Activated naive CD8-positive, alpha-beta T cell treated with anti-CD3 and anti-CD28 coated beads, Interleukin-2, amount 50 U/mL, for 16 hours (primary cell): ENCODE data around the gene BPIFB3.

ENCODE experiments used
- DNase-seq: peaks from one replicate; pipeline ENCODE4 v3.0.0-alpha.2; 2020; ENCODE audit warnings: low read depth, low spot score

Gene BPIFB3

GRCh38 chr20:33061658-33062028 is 7.9 kb downstream of the BPIFB3 start:
- DNase-seq: no peak

GRCh38 chr20:33062105-33062824 is 8.6 kb downstream of the BPIFB3 start:
- DNase-seq: no peak

DNA sequence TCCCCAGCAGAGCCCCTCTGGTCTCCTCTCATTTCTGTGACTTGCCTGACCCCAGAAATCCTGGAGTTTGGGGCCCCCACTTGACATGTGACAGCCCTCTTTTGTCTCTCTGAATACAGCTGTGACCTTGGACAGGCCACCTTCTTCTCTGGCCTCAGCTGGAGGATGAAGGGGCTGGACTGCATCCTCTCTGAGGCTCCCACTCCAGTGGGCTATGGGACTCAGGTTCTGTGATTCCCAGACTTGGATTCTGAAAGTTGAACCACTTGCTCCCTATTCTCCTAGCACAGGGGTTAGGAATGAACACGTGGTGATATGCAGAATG is 9.1 kb downstream of the BPIFB3 start:
- DNase-seq: no peak

GRCh38 chr20:33063271-33063670 is 9.6 kb downstream of the BPIFB3 start:
- DNase-seq: no peak

DNA sequence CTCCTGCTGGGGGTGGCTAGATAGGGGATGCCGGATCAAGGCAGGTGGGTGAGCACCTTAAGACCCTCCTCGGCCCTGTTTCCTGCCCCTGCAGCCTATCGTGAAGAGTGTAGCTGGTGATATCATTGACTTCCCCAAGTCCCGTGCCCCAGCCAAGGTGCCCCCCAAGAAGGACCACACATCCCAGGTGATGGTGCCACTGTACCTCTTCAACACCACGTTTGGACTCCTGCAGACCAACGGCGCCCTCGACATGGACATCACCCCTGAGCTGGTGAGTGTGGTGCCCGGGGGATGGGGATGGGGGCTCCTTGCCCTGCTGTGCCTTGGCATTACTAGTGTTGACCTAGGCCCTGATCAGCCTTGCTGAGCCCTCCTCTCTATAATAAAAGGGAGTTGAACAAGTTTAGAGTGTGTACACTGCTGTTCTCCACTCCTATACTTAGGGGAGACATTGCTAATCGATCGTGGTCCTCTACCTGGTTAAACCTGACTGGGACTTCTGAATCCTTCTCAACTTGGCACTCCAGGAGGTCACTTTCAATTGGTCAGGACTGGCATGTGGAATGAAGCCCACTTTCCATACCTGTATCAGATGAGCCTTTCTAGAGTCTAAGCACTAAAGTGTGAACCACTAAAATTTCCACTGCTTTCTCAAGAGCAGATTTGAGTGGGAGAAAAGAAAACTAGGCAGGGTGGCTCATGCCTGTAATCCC is 11.0 kb downstream of the BPIFB3 start:
- DNase-seq: no peak

- no peak for DNase-seq
Observed at GRCh38 chr20:33065785-33066184, 12.1 kb downstream of the BPIFB3 start.

- no peak for DNase-seq
Observed at GRCh38 chr20:33067806-33068205, 14.1 kb downstream of the BPIFB3 start.

DNA sequence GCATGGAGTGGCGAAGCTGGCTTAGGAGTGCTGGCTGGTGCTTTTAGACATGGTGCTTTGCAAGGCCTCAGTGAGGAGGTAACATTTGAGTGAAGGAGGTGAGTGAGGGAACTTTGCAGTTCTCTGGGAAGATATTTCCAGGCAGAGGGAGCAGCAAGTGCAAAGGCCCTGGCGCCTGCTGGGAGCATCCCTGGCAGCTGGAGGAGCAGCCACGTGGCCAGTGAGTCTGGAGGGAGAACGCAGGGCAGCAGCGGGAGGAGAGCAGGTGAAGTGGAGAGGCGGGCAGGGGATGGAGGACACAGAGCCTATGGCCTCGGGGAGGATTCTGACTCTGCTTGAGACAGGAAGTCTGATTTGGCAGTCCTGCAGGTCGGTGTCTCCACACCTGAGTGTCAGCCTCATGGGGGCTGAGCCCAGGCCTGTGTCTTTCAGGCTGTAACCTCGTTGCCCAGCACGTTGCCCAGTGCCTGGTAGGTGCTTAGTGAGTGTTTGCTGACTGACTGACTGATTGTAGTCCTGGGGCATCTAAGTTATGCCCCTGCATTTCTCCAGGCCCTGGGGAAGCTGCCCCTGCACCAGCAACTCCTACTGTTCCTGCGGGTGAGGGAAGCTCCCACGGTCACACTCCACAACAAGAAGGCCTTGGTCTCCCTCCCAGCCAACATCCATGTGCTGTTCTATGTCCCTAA is 14.7 kb downstream of the BPIFB3 start:
- DNase-seq: no peak

DNA sequence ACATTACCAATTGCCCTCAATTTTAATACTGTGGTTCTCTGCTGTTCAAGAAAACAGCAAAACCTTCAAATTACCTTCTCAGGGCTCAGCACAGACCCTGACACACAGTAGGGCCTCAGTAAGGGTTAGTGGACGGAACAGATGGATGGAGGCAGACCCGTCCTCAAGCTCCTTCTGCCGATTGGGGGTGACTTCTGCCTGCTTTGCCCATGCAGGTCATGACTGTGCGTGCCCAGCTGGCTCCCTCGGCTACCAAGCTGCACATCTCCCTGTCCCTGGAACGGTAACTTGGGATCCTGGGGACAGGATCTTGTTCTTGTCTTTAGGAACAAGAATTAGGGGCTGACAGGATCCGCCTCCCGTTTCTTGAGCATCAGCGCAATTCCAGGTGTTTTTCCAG is 16.0 kb downstream of the BPIFB3 start:
- no peak for DNase-seq

GRCh38 chr20:33070111-33071053 is 16.7 kb downstream of the BPIFB3 start:
- DNase-seq: no peak

- DNase-seq: no peak
Observed at GRCh38 chr20:33071198-33071597, 17.5 kb downstream of the BPIFB3 start.

- DNase-seq: no peak
Observed at GRCh38 chr20:33072362-33072761, 18.7 kb downstream of the BPIFB3 start.

DNA sequence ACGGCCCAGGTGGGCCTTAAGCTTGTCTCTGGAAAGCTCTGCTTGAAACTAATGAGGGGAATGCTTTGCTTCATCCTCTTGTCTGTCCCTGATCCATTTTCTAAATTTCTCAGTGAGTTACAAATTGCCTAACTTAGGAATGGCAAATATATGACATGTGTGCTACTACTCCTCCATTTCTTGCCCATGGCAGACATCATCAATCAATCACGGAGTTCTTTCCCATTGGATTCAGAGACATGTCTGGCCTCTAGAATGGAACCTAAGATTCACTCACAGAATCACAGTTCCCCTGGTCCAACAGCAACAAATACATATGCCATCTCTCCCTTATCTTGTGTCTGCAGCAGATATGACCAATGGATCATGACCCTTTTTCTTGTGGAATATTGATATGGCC is 19.1 kb downstream of the BPIFB3 start:
- DNase-seq: no peak

DNA sequence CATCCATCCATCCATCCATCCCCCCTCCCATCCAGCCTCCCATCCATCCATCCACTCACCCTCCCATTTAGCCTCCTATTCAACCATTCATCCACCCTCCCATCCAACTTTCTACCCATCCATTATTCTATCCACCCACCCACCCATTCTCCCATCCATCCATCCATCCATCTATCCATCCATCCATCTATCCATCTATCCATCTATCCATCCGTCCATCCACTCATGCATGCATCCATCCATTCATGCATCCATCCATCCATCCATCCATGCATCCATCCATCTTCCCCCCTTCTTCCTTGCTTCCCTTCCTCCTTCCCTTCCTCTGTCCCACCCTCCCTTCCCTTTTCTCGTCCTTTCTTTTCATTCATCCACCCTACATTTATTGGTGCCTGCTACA is 21.0 kb downstream of the BPIFB3 start:
- no peak for DNase-seq

GRCh38 chr20:33075281-33075680 is 21.6 kb downstream of the BPIFB3 start:
- no peak for DNase-seq

GRCh38 chr20:33076662-33077372 is 23.1 kb downstream of the BPIFB3 start:
- no peak for DNase-seq

DNA sequence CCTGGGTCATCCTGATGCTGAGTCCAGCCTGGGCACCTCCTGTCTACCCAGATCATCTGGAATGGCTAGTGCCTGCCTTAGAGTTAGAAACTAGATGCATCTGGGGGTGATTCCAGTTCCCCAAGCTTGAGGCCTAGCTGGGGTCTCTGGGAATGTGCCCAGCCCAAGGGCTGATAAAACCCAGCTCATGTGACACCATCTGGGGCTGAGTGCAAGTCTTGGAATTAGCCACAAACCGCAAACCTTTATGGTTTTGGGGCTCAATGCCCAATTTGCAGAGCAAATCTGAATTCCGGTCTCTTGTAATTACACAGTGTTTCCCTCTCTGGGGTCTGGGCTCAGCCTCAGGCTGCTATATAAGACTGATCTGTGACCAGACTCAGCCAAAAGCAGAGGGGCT is 25.6 kb downstream of the BPIFB3 start, which contains the start of gene BPIFB4:
BPIFB4 (plus strand) TSS at position 385 of the 400 bp plus-strand sequence. CDS start 1,884 bp downstream, outside the sequence.
- no peak for DNase-seq

GRCh38 chr20:33081411-33082154 is 27.9 kb downstream of the BPIFB3 start:
- DNase-seq: no peak

- DNase-seq: no peak
Observed at GRCh38 chr20:33082546-33082945, 28.8 kb downstream of the BPIFB3 start.
